ENCODE results near the gene THBS1. TPM values are rescaled to one million over a fixed set of nuclear protein-coding genes. Genes with fewer than 3 reads are reported as not detected.

THBS1 gene
- total RNA-seq, 1 experiment from 2014 or later: 37.1 TPM

DNA sequence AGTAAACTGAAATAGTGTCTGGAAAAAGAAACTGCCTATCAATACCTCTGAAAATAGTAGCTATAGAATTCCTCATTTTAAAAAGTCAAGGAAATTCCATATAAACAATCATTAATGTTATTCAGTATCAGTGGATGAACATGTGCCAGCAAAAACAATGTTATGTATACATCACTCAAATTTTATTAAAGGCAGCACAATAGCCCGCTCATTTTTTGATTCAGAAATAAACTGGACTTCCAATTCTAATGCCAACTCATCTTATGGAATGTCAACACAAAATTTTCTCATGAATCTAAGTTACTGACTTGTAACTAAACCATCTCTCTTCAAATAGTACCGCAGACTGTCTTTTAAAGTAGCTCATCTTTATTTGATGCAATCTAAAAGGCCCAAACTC lies 19.0 kb downstream of the THBS1 start (continued):
- TF ChIP-seq STAT6 (CRISPR knock-in tag; conservative IDR thresholded peaks at IDR 0.05; ENCODE audit: low read depth) (no peak), MXD4 (CRISPR knock-in tag; IDR thresholded peaks at IDR 0.05; ENCODE audit: borderline replicate concordance) (no peak), ZNF263 (CRISPR knock-in tag; IDR thresholded peaks at IDR 0.05; ENCODE audit: low read depth) (no peak), HMGXB4 (CRISPR knock-in tag; IDR thresholded peaks at IDR 0.05) (no peak), ZNF138 (CRISPR knock-in tag; conservative IDR thresholded peaks at IDR 0.05) (no peak), USF1 (CRISPR knock-in tag; IDR thresholded peaks at IDR 0.05) (no peak)

- Mint-ChIP-seq H3K27me3 (ENCODE audit: low read depth) (no peaks in the 10 kb centered on the region), H3K36me3 (no peaks in the 10 kb centered on the region), H3K27ac (no peak overlapping the region), H3K4me1 (no peaks in the 10 kb centered on the region), H3K4me3 (no peak overlapping the region), H3K9me3 (no peaks in the 10 kb centered on the region)
- TF ChIP-seq USF2 (CRISPR knock-in tag; IDR thresholded peaks at IDR 0.05): no peak
- POLR2A ChIA-PET: no interaction called here
- CTCF ChIA-PET: interaction anchor here (0.7 to 7.5 kb wide), 12 partner anchors 9 to 154 kb away, joined by 3 to 80 read pairs (median 3); no protein-coding TSS in a partner anchor
- ATAC-seq: peak; percentile 87
- peak; percentile 40 for DNase-seq (ENCODE audit: low spot score)
Measured at GRCh38 chr15:39602143-39602542, 21.3 kb downstream of the THBS1 start.

- no peaks in the 10 kb centered on the region for H3K4me1 Mint-ChIP-seq
- ChIA-PET POLR2A (no interaction called here), CTCF (interaction anchor here (7.5 kb wide), 1 partner anchor 151 kb away, joined by 80 read pairs; no protein-coding TSS in a partner anchor)
- no peaks in the 10 kb centered on the region for H3K27me3 Mint-ChIP-seq (ENCODE audit: low read depth)
- H3K27ac Mint-ChIP-seq: no peak overlapping the region
- no peaks in the 10 kb centered on the region; the same call in 1 of the 2 replicates for H3K36me3 Mint-ChIP-seq
- H3K9me3 Mint-ChIP-seq: peaks cover 8% of the 10 kb centered on the region
- no peak overlapping the region for H3K4me3 Mint-ChIP-seq
- DNase-seq (ENCODE audit: low spot score): no peak
- no peak for ATAC-seq
- TF ChIP-seq MYBL2 (CRISPR knock-in tag; IDR thresholded peaks at IDR 0.05) (no peak), ZNF396 (CRISPR knock-in tag; IDR thresholded peaks at IDR 0.05; ENCODE audit: borderline replicate concordance) (no peak), PRDM15 (CRISPR knock-in tag; IDR thresholded peaks at IDR 0.05) (no peak), TEAD1 (CRISPR knock-in tag; IDR thresholded peaks at IDR 0.05) (no peak)
- TF ChIP-seq, protein P1, sequence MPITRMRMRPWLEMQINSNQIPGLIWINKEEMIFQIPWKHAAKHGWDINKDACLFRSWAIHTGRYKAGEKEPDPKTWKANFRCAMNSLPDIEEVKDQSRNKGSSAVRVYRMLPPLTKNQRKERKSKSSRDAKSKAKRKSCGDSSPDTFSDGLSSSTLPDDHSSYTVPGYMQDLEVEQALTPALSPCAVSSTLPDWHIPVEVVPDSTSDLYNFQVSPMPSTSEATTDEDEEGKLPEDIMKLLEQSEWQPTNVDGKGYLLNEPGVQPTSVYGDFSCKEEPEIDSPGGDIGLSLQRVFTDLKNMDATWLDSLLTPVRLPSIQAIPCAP (CRISPR knock-in tag; IDR thresholded peaks at IDR 0.05): no peak
- TF ChIP-seq, protein P2, sequence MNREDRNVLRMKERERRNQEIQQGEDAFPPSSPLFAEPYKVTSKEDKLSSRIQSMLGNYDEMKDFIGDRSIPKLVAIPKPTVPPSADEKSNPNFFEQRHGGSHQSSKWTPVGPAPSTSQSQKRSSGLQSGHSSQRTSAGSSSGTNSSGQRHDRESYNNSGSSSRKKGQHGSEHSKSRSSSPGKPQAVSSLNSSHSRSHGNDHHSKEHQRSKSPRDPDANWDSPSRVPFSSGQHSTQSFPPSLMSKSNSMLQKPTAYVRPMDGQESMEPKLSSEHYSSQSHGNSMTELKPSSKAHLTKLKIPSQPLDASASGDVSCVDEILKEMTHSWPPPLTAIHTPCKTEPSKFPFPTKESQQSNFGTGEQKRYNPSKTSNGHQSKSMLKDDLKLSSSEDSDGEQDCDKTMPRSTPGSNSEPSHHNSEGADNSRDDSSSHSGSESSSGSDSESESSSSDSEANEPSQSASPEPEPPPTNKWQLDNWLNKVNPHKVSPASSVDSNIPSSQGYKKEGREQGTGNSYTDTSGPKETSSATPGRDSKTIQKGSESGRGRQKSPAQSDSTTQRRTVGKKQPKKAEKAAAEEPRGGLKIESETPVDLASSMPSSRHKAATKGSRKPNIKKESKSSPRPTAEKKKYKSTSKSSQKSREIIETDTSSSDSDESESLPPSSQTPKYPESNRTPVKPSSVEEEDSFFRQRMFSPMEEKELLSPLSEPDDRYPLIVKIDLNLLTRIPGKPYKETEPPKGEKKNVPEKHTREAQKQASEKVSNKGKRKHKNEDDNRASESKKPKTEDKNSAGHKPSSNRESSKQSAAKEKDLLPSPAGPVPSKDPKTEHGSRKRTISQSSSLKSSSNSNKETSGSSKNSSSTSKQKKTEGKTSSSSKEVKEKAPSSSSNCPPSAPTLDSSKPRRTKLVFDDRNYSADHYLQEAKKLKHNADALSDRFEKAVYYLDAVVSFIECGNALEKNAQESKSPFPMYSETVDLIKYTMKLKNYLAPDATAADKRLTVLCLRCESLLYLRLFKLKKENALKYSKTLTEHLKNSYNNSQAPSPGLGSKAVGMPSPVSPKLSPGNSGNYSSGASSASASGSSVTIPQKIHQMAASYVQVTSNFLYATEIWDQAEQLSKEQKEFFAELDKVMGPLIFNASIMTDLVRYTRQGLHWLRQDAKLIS (CRISPR knock-in tag; IDR thresholded peaks at IDR 0.05; ENCODE audit: borderline replicate concordance): no peak
- TF ChIP-seq, protein P3, sequence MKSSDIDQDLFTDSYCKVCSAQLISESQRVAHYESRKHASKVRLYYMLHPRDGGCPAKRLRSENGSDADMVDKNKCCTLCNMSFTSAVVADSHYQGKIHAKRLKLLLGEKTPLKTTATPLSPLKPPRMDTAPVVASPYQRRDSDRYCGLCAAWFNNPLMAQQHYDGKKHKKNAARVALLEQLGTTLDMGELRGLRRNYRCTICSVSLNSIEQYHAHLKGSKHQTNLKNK (CRISPR knock-in tag; IDR thresholded peaks at IDR 0.05): no peak
Measured at GRCh38 chr15:39605146-39605545, 24.3 kb downstream of the THBS1 start.
